ENCODE results near the gene COX6B1. TPM values are rescaled to one million over a fixed set of nuclear protein-coding genes. Genes with fewer than 3 reads are reported as not detected.
"Not testable (repeated sequence)": the region's sequence is repeated elsewhere in the genome, so short reads cannot be mapped to it uniquely, and the experiment has no call there.

Gene COX6B1
- total and polyA plus RNA-seq, 10 donors, result 208 to 837 (median 529) TPM

GRCh38 chr19:35645680-35646511 is 2.2 kb upstream of the COX6B1 start:
- Histone ChIP-seq H3K27me3 (replicated peaks in 1 of 7) (peaks cover 0 to 10% (median 0%) of the 10 kb centered on the region in 7 donors), H3K4me3 (no peak overlapping the region), H3K4me1 (peaks cover 15 to 87% (median 68%) of the 10 kb centered on the region in 6 donors), H3K27ac (peak overlapping the region in 7 of 8 donors; percentile 61 to 95 (median 92)), H3K36me3 (peaks cover 0 to 12% (median under 1%) of the 10 kb centered on the region in 6 donors), H3K9me3 (no peaks in the 10 kb centered on the region)
- DNase-seq, result no peak
- intact Hi-C loops (cut with DNase I; ENCODE audit: low total_unique reads), result no loop called here
- TF ChIP-seq POLR2AphosphoS5 (IDR thresholded peaks at IDR 0.05) (no peak), POLR2A (IDR thresholded peaks at IDR 0.05) (no peak)
- TF ChIP-seq, protein P1, sequence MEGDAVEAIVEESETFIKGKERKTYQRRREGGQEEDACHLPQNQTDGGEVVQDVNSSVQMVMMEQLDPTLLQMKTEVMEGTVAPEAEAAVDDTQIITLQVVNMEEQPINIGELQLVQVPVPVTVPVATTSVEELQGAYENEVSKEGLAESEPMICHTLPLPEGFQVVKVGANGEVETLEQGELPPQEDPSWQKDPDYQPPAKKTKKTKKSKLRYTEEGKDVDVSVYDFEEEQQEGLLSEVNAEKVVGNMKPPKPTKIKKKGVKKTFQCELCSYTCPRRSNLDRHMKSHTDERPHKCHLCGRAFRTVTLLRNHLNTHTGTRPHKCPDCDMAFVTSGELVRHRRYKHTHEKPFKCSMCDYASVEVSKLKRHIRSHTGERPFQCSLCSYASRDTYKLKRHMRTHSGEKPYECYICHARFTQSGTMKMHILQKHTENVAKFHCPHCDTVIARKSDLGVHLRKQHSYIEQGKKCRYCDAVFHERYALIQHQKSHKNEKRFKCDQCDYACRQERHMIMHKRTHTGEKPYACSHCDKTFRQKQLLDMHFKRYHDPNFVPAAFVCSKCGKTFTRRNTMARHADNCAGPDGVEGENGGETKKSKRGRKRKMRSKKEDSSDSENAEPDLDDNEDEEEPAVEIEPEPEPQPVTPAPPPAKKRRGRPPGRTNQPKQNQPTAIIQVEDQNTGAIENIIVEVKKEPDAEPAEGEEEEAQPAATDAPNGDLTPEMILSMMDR (IDR thresholded peaks at IDR 0.05 in 8 of 11, conservative IDR thresholded peaks at IDR 0.05 in 3 of 11), result no peak
- 79 to 85% (median 83%) methylated on average over 7 of the region's 7 CpGs for WGBS, 5 donors

- intact Hi-C loops (cut with DNase I; ENCODE audit: low total_unique reads), result no loop called here
- H3K9me3 ChIP-seq, result no peaks in the 10 kb centered on the region
- H3K36me3 ChIP-seq, result peaks cover 2 to 59% (median 47%) of the 10 kb centered on the region in 6 donors
- no peak overlapping the region for H3K27ac ChIP-seq
- peaks cover 10 to 52% (median 32%) of the 10 kb centered on the region in 6 donors for H3K4me1 ChIP-seq
- DNase-seq, result no peak
- H3K4me3 ChIP-seq, result no peak overlapping the region
- 42 to 60% (median 51%) methylated on average over 9 of the region's 9 CpGs for WGBS, 5 donors
- H3K27me3 ChIP-seq (replicated peaks in 1 of 7), result no peaks in the 10 kb centered on the region
- no peak for TF ChIP-seq POLR2A (IDR thresholded peaks at IDR 0.05)
- TF ChIP-seq, protein P1 (IDR thresholded peaks at IDR 0.05 in 8 of 11, conservative IDR thresholded peaks at IDR 0.05 in 3 of 11), result no peak
- no peak for TF ChIP-seq POLR2AphosphoS5 (IDR thresholded peaks at IDR 0.05)
Measured at GRCh38 chr19:35650581-35650980, 2.5 kb downstream of the COX6B1 start.

GRCh38 chr19:35654828-35655227 is 6.7 kb downstream of the COX6B1 start:
- DNase-seq; H3K27me3 ChIP-seq (replicated peaks in 1 of 7); H3K27ac ChIP-seq; H3K9me3 ChIP-seq; intact Hi-C loops (cut with DNase I; ENCODE audit: low total_unique reads); H3K4me3 ChIP-seq: not testable (repeated sequence)
- WGBS, 5 donors, result 87 to 99% (median 95%) methylated on average over 6 of the region's 6 CpGs
- H3K4me1 ChIP-seq, result peaks cover 2 to 21% (median 13%) of the 10 kb centered on the region in 6 donors
- peaks cover 2 to 100% (median 88%) of the 10 kb centered on the region in 6 donors for H3K36me3 ChIP-seq

- TF ChIP-seq, protein P1 (IDR thresholded peaks at IDR 0.05 in 8 of 11, conservative IDR thresholded peaks at IDR 0.05 in 3 of 11), result no peak
- TF ChIP-seq POLR2AphosphoS5 (IDR thresholded peaks at IDR 0.05) (no peak), POLR2A (IDR thresholded peaks at IDR 0.05) (no peak)
- Histone ChIP-seq H3K4me3 (no peak overlapping the region), H3K27me3 (replicated peaks in 1 of 7) (no peaks in the 10 kb centered on the region), H3K36me3 (peaks cover 2 to 100% (median 93%) of the 10 kb centered on the region in 6 donors), H3K27ac (no peak overlapping the region), H3K4me1 (peaks cover 0 to 14% (median 5%) of the 10 kb centered on the region in 6 donors), H3K9me3 (no peaks in the 10 kb centered on the region)
- DNase-seq, result no peak
- 78 to 99% (median 97%) methylated on average over 4 of the region's 4 CpGs for WGBS, 5 donors
- intact Hi-C loops (cut with DNase I; ENCODE audit: low total_unique reads), result no loop called here
Measured at GRCh38 chr19:35655600-35655999, 7.5 kb downstream of the COX6B1 start.

All from spleen (tissue), 11 donors.